Fibroblast of villous mesenchyme (primary cell): ENCODE results near the gene ELP4. TPM values are rescaled to one million over a fixed set of nuclear protein-coding genes. Genes with fewer than 3 reads are reported as not detected.

Experiments
- DNase-seq: peaks from one replicate; pipeline ENCODE4 v3.0.0-alpha.2; 2010; ENCODE audit warnings: low read depth
- H3K4me3 ChIP-seq: 2 replicates; pipeline ENCODE4 v1.5.1; 2011; ENCODE audit warnings: low read depth, mild to moderate bottlenecking, low read length
- CTCF ChIP-seq: IDR thresholded peaks from 2 replicates; pipeline ENCODE4 v1.5.1; 2012; ENCODE audit warnings: low read depth, mild to moderate bottlenecking, low read length; ENCODE audit not compliant: insufficient read depth
- total RNA-seq: library from RNA; depleted of rRNA; stranded (reverse); fragments of >200 nt; gene quantifications from 2 replicates; pipeline ENCODE4 v1.2.3, GENCODE V29; 2012

The ELP4 gene
- total RNA-seq, 1 donor, result 19.0 TPM

GRCh38 chr11:31767685-31768084 is 258.1 kb downstream of the ELP4 start:
- H3K4me3 ChIP-seq, result no peak overlapping the region
- DNase-seq, result no peak
- no peak for TF ChIP-seq CTCF

- DNase-seq, result no peak
- no peak for TF ChIP-seq CTCF
- no peak overlapping the region for H3K4me3 ChIP-seq
Measured at GRCh38 chr11:31768749-31769640, 259.4 kb downstream of the ELP4 start.

- no peak for TF ChIP-seq CTCF
- DNase-seq, result no peak
- H3K4me3 ChIP-seq, result no peak overlapping the region
Measured at GRCh38 chr11:31770011-31770700, 260.6 kb downstream of the ELP4 start.

- DNase-seq, result no peak
- no peak overlapping the region for H3K4me3 ChIP-seq
- TF ChIP-seq CTCF, result no peak
Measured at GRCh38 chr11:31772412-31772811, 262.8 kb downstream of the ELP4 start.

- TF ChIP-seq CTCF, result no peak
- no peak overlapping the region for H3K4me3 ChIP-seq
- DNase-seq, result peak; percentile 13
Measured at GRCh38 chr11:31779374-31779791, 269.8 kb downstream of the ELP4 start.

- no peak for DNase-seq
- TF ChIP-seq CTCF, result no peak
- H3K4me3 ChIP-seq, result no peak overlapping the region
Measured at GRCh38 chr11:31780078-31780477, 270.5 kb downstream of the ELP4 start.
